Liver (tissue), 9 donors: ENCODE results near the gene NR6A1. TPM values are rescaled to one million over a fixed set of nuclear protein-coding genes. Genes with fewer than 3 reads are reported as not detected.

ENCODE experiments used
- DNase-seq: peaks from one replicate; pipeline ENCODE4 v3.0.0-alpha.2; 2017; ENCODE audit warnings: low spot score
- H3K27ac ChIP-seq, 2 donors: one replicate each; pipeline ENCODE4 v1.7.0; 2013; ENCODE audit warnings: inconsistent platforms in 2 of 2, low read length in 2 of 2, control low read depth in 1 of 2, low read depth in 1 of 2, mild to moderate bottlenecking in 1 of 2
- H3K27me3 ChIP-seq, 4 donors: one replicate each; pipeline versions ENCODE4 v1.6.1 to v1.7.0; 2013; ENCODE audit warnings: low read length in 3 of 4, inconsistent platforms in 1 of 4, mild to moderate bottlenecking in 1 of 4, moderate library complexity in 1 of 4; ENCODE audit not compliant: control insufficient read depth in 4 of 4, insufficient read depth in 4 of 4
- H3K36me3 ChIP-seq, 4 donors: one replicate each; pipeline versions ENCODE4 v1.6.1 to v1.7.0; 2013; ENCODE audit warnings: low read length in 3 of 4, mild to moderate bottlenecking in 3 of 4, low read depth in 1 of 4, moderate library complexity in 1 of 4; ENCODE audit not compliant: control insufficient read depth in 4 of 4, insufficient read depth in 3 of 4
- H3K4me1 ChIP-seq, 4 donors: one replicate each; pipeline versions ENCODE4 v1.6.1 to v1.7.0; 2013; ENCODE audit warnings: low read length in 3 of 4, mild to moderate bottlenecking in 3 of 4, moderate library complexity in 1 of 4; ENCODE audit not compliant: control insufficient read depth in 4 of 4, insufficient read depth in 4 of 4
- H3K4me3 ChIP-seq, 3 donors: one replicate each; pipeline versions ENCODE4 v1.6.1 to v1.7.0; 2013; ENCODE audit warnings: low read length in 3 of 3, control low read depth in 1 of 3, low read depth in 1 of 3, mild to moderate bottlenecking in 1 of 3
- H3K9ac ChIP-seq, 2 donors: one replicate each; pipeline ENCODE4 v1.7.0; 2013; ENCODE audit warnings: low read length in 2 of 2, mild to moderate bottlenecking in 2 of 2, moderate library complexity in 2 of 2, control low read depth in 1 of 2, low read depth in 1 of 2
- H3K9me3 ChIP-seq, 4 donors: one replicate each; pipeline versions ENCODE4 v1.6.1 to v1.7.0; 2013; ENCODE audit warnings: low read length in 3 of 4; ENCODE audit not compliant: control insufficient read depth in 4 of 4
- CTCF ChIP-seq: fragments of 150-350 bp; IDR thresholded peaks from 2 replicates; pipeline ENCODE4 v1.5.1; 2017; ENCODE audit warnings: improper control_type of control experiment, low read depth, low read length; ENCODE audit not compliant: missing input control
- FOXA1 ChIP-seq: IDR thresholded peaks from 2 replicates; pipeline ENCODE4 v1.6.1; 2016; ENCODE audit warnings: antibody characterized with exemption
- FOXA2 ChIP-seq: IDR thresholded peaks from 2 replicates; pipeline ENCODE4 v1.6.1; 2016; ENCODE audit warnings: antibody characterized with exemption
- GABPA ChIP-seq, 2 donors: IDR thresholded peaks in 1 of 2; conservative IDR thresholded peaks in 1 of 2; 2 replicates each; pipeline ENCODE4 v1.6.1; 2016; ENCODE audit warnings: antibody characterized with exemption in 2 of 2, mild to moderate bottlenecking in 1 of 2, moderate library complexity in 1 of 2
- HNF4A ChIP-seq, 2 donors: conservative IDR thresholded peaks; 2 replicates each; pipeline ENCODE4 v1.6.1; 2016; ENCODE audit warnings: antibody characterized with exemption in 2 of 2, mild to moderate bottlenecking in 2 of 2
- HNF4G ChIP-seq: IDR thresholded peaks from 2 replicates; pipeline ENCODE4 v1.6.1; 2016; ENCODE audit warnings: antibody characterized with exemption
- JUND ChIP-seq, 2 donors: IDR thresholded peaks; 2 replicates each; pipeline ENCODE4 v1.6.1; 2016; ENCODE audit warnings: antibody characterized with exemption in 2 of 2
- MAX ChIP-seq: IDR thresholded peaks from 2 replicates; pipeline ENCODE4 v1.6.1; 2016; ENCODE audit warnings: antibody characterized with exemption
- NR2F2 ChIP-seq: IDR thresholded peaks from 2 replicates; pipeline ENCODE4 v1.6.1; 2016; ENCODE audit warnings: antibody characterized with exemption
- RAD21 ChIP-seq, 2 donors: IDR thresholded peaks; 2 replicates each; pipeline ENCODE4 v1.6.1; 2016; ENCODE audit warnings: antibody characterized with exemption in 2 of 2, mild to moderate bottlenecking in 2 of 2
- SP1 ChIP-seq: IDR thresholded peaks from 2 replicates; pipeline ENCODE4 v1.6.1; 2018; ENCODE audit warnings: antibody characterized with exemption, mild to moderate bottlenecking
- TAF1 ChIP-seq: conservative IDR thresholded peaks from 2 replicates; pipeline ENCODE4 v1.6.1; 2016; ENCODE audit warnings: antibody characterized with exemption, mild to moderate bottlenecking
- YY1 ChIP-seq: IDR thresholded peaks from 2 replicates; pipeline ENCODE4 v1.6.1; 2016; ENCODE audit warnings: antibody characterized with exemption, mild to moderate bottlenecking
- WGBS: extraction: QIAGEN DNeasy Blood & Tissue Kit; methylation state at CpG from one replicate; pipeline ENCODE4 v1.1.7; 2013; 5-methylcytosine and 5-hydroxymethylcytosine counted together
- polyA plus RNA-seq, 2 donors: library from polyadenylated mRNA; stranded (reverse) in 1 of 2; unstranded in 1 of 2; fragments of 200-250 nt in 1 of 2; fragments of >200 nt in 1 of 2; fragmentation: Nextera tagmentation in 1 of 2; extraction: Ambion mirVana in 1 of 2; gene quantifications; one replicate each; pipeline versions ENCODE4 v1.2.1 to v1.2.3, GENCODE V29; 2013 to 2015
- total RNA-seq, 2 donors: library from RNA; depleted of rRNA; stranded (reverse); fragments of >200 nt; gene quantifications; one replicate each; pipeline ENCODE4 v1.2.3, GENCODE V29; 2014
- TF ChIP-seq, protein P1 (sequence below): IDR thresholded peaks from 2 replicates; pipeline ENCODE4 v1.6.1; 2016; ENCODE audit warnings: antibody characterized with exemption, mild to moderate bottlenecking
- TF ChIP-seq, protein P2 (sequence below): IDR thresholded peaks from 2 replicates; pipeline ENCODE4 v1.6.1; 2016; ENCODE audit warnings: antibody characterized with exemption
- TF ChIP-seq, protein P3 (sequence below): IDR thresholded peaks from 2 replicates; pipeline ENCODE4 v1.6.1; 2016; ENCODE audit warnings: antibody characterized with exemption
- donor health status: healthy.
- donor health status: healthy.
- donor health status: healthy.
- donor health status: healthy.
- donor health status: healthy.

The NR6A1 gene
- total and polyA plus RNA-seq, 4 donors = 0.72 to 6.1 (median 2.1) TPM

- Histone ChIP-seq H3K4me3 (no peak overlapping the region), H3K27ac (no peak overlapping the region), H3K9me3 (no peaks in the 10 kb centered on the region), H3K27me3 (no peaks in the 10 kb centered on the region), H3K36me3 (no peaks in the 10 kb centered on the region), H3K4me1 (no peaks in the 10 kb centered on the region), H3K9ac (no peak overlapping the region)
- no peak for TF ChIP-seq RAD21 (IDR thresholded peaks at IDR 0.05)
- no peak for TF ChIP-seq FOXA2
- DNase-seq = no peak
Observed at GRCh38 chr9:124639637-124640036, 131.5 kb downstream of the NR6A1 start.

DNA sequence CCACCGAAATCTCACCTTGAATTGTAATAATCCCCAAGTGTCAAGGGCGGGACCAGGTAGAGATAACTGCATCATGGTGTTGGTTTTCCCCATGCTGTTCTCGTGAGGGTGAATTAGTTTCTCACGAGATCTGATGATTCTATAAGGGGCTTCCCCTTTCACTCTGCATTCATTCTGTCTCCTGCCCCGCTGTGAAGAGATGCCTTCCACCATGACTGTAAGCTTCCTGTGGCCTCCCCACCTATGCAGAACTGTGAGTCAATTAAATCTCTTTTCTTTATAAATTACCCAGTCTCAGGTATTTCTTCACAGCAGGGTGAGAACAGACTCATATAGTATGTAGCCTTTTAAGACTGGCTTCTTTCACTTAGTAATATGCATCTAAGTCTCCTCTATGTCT, 135.8 kb downstream of the NR6A1 start:
- no peaks in the 10 kb centered on the region for H3K9me3 ChIP-seq
- no peaks in the 10 kb centered on the region for H3K36me3 ChIP-seq
- no peak for TF ChIP-seq NR2F2
- TF ChIP-seq, protein P1, sequence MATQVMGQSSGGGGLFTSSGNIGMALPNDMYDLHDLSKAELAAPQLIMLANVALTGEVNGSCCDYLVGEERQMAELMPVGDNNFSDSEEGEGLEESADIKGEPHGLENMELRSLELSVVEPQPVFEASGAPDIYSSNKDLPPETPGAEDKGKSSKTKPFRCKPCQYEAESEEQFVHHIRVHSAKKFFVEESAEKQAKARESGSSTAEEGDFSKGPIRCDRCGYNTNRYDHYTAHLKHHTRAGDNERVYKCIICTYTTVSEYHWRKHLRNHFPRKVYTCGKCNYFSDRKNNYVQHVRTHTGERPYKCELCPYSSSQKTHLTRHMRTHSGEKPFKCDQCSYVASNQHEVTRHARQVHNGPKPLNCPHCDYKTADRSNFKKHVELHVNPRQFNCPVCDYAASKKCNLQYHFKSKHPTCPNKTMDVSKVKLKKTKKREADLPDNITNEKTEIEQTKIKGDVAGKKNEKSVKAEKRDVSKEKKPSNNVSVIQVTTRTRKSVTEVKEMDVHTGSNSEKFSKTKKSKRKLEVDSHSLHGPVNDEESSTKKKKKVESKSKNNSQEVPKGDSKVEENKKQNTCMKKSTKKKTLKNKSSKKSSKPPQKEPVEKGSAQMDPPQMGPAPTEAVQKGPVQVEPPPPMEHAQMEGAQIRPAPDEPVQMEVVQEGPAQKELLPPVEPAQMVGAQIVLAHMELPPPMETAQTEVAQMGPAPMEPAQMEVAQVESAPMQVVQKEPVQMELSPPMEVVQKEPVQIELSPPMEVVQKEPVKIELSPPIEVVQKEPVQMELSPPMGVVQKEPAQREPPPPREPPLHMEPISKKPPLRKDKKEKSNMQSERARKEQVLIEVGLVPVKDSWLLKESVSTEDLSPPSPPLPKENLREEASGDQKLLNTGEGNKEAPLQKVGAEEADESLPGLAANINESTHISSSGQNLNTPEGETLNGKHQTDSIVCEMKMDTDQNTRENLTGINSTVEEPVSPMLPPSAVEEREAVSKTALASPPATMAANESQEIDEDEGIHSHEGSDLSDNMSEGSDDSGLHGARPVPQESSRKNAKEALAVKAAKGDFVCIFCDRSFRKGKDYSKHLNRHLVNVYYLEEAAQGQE = no peak
- TF ChIP-seq YY1 = no peak
- no peak for TF ChIP-seq JUND (IDR thresholded peaks at IDR 0.05)
- TF ChIP-seq, protein P2, sequence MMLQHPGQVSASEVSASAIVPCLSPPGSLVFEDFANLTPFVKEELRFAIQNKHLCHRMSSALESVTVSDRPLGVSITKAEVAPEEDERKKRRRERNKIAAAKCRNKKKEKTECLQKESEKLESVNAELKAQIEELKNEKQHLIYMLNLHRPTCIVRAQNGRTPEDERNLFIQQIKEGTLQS = no peak
- TF ChIP-seq FOXA1 = no peak
- TF ChIP-seq HNF4G = no peak
- H3K27me3 ChIP-seq = no peaks in the 10 kb centered on the region
- H3K4me3 ChIP-seq = no peak overlapping the region
- H3K27ac ChIP-seq = no peak overlapping the region
- WGBS = 97% methylated on average over 5 of the region's 5 CpGs
- no peak for DNase-seq
- no peaks in the 10 kb centered on the region for H3K4me1 ChIP-seq
- H3K9ac ChIP-seq = no peak overlapping the region

- H3K9me3 ChIP-seq = no peaks in the 10 kb centered on the region
- no peaks in the 10 kb centered on the region for H3K27me3 ChIP-seq
- no peak for DNase-seq
- no peak overlapping the region for H3K27ac ChIP-seq
- no peak overlapping the region for H3K9ac ChIP-seq
- H3K36me3 ChIP-seq = no peaks in the 10 kb centered on the region
- WGBS = 75% methylated on average over 5 of the region's 5 CpGs
- H3K4me3 ChIP-seq = no peak overlapping the region
- H3K4me1 ChIP-seq = no peaks in the 10 kb centered on the region
- TF ChIP-seq YY1 = no peak
- TF ChIP-seq CTCF = no peak
- TF ChIP-seq GABPA (IDR thresholded peaks at IDR 0.05 in 1 of 2, conservative IDR thresholded peaks at IDR 0.05 in 1 of 2) = no peak
- TF ChIP-seq FOXA2 = no peak
- no peak for TF ChIP-seq SP1
- no peak for TF ChIP-seq HNF4A (conservative IDR thresholded peaks at IDR 0.05)
- no peak for TF ChIP-seq TAF1
- no peak for TF ChIP-seq HNF4G
- no peak for TF ChIP-seq MAX
- TF ChIP-seq, protein P3, sequence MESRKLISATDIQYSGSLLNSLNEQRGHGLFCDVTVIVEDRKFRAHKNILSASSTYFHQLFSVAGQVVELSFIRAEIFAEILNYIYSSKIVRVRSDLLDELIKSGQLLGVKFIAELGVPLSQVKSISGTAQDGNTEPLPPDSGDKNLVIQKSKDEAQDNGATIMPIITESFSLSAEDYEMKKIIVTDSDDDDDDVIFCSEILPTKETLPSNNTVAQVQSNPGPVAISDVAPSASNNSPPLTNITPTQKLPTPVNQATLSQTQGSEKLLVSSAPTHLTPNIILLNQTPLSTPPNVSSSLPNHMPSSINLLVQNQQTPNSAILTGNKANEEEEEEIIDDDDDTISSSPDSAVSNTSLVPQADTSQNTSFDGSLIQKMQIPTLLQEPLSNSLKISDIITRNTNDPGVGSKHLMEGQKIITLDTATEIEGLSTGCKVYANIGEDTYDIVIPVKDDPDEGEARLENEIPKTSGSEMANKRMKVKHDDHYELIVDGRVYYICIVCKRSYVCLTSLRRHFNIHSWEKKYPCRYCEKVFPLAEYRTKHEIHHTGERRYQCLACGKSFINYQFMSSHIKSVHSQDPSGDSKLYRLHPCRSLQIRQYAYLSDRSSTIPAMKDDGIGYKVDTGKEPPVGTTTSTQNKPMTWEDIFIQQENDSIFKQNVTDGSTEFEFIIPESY = no peak
- TF ChIP-seq, protein P2 = no peak
- TF ChIP-seq, protein P1 = no peak
- TF ChIP-seq NR2F2 = no peak
Observed at GRCh38 chr9:124632077-124632621, 139.0 kb downstream of the NR6A1 start.
